Upper lobe of left lung (tissue), 4 donors: ENCODE measurements around the gene PIF1.

Experiments
- POLR2A ChIP-seq, 4 donors: fragments of 450-650 bp; IDR thresholded peaks; one replicate each; pipeline ENCODE4 v1.5.1; 2016 to 2017; ENCODE audit warnings: antibody characterized with exemption in 4 of 4, mild to moderate bottlenecking in 2 of 4
- TF ChIP-seq, protein P1 (sequence below), 6 experiments: fragments of 450-650 bp in 4 of 6; fragments of 200-600 bp in 2 of 6; sonication (generic) in 2 of 6; IDR thresholded peaks; one replicate each; pipeline ENCODE4 v1.5.1; 2016 to 2019; ENCODE audit warnings: antibody characterized with exemption in 6 of 6

DNA sequence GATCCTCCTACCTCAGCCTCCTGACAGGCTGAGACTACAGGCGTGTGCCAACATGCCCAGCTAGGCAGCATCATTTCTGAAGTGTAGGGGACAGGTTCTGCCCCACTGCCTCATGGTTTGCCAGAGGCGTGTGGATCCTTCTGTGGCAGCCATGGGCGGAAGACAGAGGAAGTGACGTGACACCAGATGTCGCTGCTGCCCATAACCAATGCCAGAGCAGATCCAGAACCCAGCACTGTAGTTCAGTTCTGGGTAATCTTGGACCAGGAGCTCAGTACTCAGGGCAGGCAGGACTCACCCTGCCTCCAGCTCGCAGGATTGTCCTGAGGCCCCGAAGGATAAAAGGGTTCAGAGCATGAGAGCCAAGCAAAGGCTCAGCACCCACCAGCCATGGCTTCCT is 58.2 kb downstream of the PIF1 start:
- TF ChIP-seq, protein P1, sequence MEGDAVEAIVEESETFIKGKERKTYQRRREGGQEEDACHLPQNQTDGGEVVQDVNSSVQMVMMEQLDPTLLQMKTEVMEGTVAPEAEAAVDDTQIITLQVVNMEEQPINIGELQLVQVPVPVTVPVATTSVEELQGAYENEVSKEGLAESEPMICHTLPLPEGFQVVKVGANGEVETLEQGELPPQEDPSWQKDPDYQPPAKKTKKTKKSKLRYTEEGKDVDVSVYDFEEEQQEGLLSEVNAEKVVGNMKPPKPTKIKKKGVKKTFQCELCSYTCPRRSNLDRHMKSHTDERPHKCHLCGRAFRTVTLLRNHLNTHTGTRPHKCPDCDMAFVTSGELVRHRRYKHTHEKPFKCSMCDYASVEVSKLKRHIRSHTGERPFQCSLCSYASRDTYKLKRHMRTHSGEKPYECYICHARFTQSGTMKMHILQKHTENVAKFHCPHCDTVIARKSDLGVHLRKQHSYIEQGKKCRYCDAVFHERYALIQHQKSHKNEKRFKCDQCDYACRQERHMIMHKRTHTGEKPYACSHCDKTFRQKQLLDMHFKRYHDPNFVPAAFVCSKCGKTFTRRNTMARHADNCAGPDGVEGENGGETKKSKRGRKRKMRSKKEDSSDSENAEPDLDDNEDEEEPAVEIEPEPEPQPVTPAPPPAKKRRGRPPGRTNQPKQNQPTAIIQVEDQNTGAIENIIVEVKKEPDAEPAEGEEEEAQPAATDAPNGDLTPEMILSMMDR (IDR thresholded peaks at IDR 0.05): no peak
- TF ChIP-seq POLR2A (IDR thresholded peaks at IDR 0.05): no peak
